ENCODE results near the gene CAV1.

Gene CAV1

GRCh38 chr7:116535416-116535815 lies 10.6 kb downstream of the CAV1 start:
- H3K27me3 Mint-ChIP-seq, result peaks cover 25% of the 10 kb centered on the region
- H3K4me3 Mint-ChIP-seq, result no peak overlapping the region
- H3K27ac Mint-ChIP-seq, result no peak overlapping the region
- H3K4me1 Mint-ChIP-seq, result no peaks in the 10 kb centered on the region
- H3K9me3 Mint-ChIP-seq, result peaks cover 4% of the 10 kb centered on the region
- no peak for ATAC-seq
- peaks cover 6% of the 10 kb centered on the region for H3K36me3 Mint-ChIP-seq

GRCh38 chr7:116538138-116538537 lies 13.3 kb downstream of the CAV1 start:
- peaks cover 6% of the 10 kb centered on the region for H3K36me3 Mint-ChIP-seq
- no peak overlapping the region for H3K4me3 Mint-ChIP-seq
- H3K27me3 Mint-ChIP-seq, result peaks cover 25% of the 10 kb centered on the region
- no peaks in the 10 kb centered on the region for H3K4me1 Mint-ChIP-seq
- H3K27ac Mint-ChIP-seq, result no peak overlapping the region
- ATAC-seq, result no peak
- peaks cover 4% of the 10 kb centered on the region for H3K9me3 Mint-ChIP-seq

DNA sequence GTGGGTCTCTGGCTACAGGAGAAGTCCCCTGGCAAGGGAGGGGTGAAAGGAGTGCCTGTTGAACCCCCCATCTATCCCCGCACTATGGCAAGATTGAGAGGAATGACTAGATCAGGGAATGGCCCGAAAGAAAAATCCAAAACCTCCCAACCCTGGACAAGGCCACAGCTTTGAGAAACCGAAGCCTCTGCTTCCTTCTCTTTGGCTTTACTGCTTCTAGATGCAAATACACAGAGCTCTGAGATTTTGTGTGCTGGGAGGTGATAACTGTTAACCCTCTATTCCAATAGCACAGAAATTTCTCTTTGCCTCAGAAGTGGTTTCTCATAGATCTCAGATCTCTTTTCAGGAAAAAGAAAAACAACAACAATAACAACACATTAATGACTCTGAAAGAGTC lies 15.0 kb downstream of the CAV1 start:
- peaks cover 25% of the 10 kb centered on the region for H3K27me3 Mint-ChIP-seq
- no peak overlapping the region for H3K27ac Mint-ChIP-seq
- H3K9me3 Mint-ChIP-seq, result peaks cover 4% of the 10 kb centered on the region
- H3K4me1 Mint-ChIP-seq, result no peaks in the 10 kb centered on the region
- peaks cover 6% of the 10 kb centered on the region for H3K36me3 Mint-ChIP-seq
- no peak for ATAC-seq
- H3K4me3 Mint-ChIP-seq, result no peak overlapping the region

GRCh38 chr7:116540743-116541142 lies 15.9 kb downstream of the CAV1 start:
- H3K4me1 Mint-ChIP-seq, result no peaks in the 10 kb centered on the region
- H3K36me3 Mint-ChIP-seq, result peaks cover 6% of the 10 kb centered on the region
- H3K9me3 Mint-ChIP-seq, result peaks cover 4% of the 10 kb centered on the region
- H3K27me3 Mint-ChIP-seq, result peaks cover 25% of the 10 kb centered on the region
- H3K4me3 Mint-ChIP-seq, result no peak overlapping the region
- ATAC-seq, result no peak
- H3K27ac Mint-ChIP-seq, result no peak overlapping the region

- Mint-ChIP-seq H3K4me3 (no peak overlapping the region), H3K9me3 (peaks cover 4% of the 10 kb centered on the region), H3K27me3 (peaks cover 25% of the 10 kb centered on the region), H3K36me3 (peaks cover 6% of the 10 kb centered on the region), H3K4me1 (no peaks in the 10 kb centered on the region), H3K27ac (no peak overlapping the region)
- ATAC-seq, result no peak
Observed at GRCh38 chr7:116541951-116542350, 17.1 kb downstream of the CAV1 start.

DNA sequence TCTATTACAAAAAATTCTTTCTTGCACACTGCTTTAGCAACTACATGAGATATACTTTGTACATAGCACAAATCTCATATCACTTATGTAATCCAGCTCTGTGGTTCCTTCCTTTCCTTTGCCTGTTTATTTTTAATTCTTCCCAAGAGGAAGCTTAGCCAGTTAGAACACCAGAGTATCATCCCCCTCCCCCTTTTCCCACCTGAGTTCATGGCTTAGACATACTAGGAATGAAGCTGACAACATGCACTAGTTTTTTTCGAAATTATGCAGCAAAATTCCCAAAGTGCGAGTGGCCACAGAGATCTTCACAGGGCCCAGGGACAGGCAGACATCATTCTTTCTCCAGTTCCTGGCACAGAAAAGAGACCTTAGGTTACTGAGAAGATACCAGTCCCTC lies 17.8 kb downstream of the CAV1 start:
- peaks cover 1% of the 10 kb centered on the region for H3K4me1 Mint-ChIP-seq
- no peak overlapping the region for H3K4me3 Mint-ChIP-seq
- peaks cover 18% of the 10 kb centered on the region for H3K27me3 Mint-ChIP-seq
- peaks cover 6% of the 10 kb centered on the region for H3K36me3 Mint-ChIP-seq
- ATAC-seq, result no peak
- no peak overlapping the region for H3K27ac Mint-ChIP-seq
- H3K9me3 Mint-ChIP-seq, result peaks cover 4% of the 10 kb centered on the region

- peaks cover 9% of the 10 kb centered on the region for H3K27me3 Mint-ChIP-seq
- no peak for ATAC-seq
- H3K36me3 Mint-ChIP-seq, result peaks cover 6% of the 10 kb centered on the region
- peaks cover 4% of the 10 kb centered on the region for H3K9me3 Mint-ChIP-seq
- no peak overlapping the region for H3K27ac Mint-ChIP-seq
- H3K4me3 Mint-ChIP-seq, result no peak overlapping the region
- H3K4me1 Mint-ChIP-seq, result peaks cover 12% of the 10 kb centered on the region
Observed at GRCh38 chr7:116543664-116544063, 18.8 kb downstream of the CAV1 start.

DNA sequence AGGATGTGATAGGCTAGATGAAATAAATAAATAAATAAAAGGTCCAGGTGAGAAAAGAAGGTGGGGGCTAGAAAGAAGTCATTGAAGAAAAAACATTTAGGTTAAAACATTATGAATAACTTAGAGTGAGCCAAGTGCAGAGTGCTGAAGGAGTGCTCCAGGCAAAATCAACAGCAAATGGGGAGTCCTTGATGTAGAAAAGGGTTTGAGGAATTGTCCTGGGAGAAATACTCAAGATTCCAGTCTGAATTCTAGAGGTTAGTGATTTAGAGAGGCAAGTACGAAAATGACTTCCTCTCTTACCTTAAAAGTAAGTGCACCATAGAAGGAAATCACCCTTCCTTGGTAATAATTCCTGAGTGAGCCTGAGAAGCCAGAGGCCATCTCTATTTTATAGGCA lies 19.7 kb downstream of the CAV1 start:
- Mint-ChIP-seq H3K36me3 (no peaks in the 10 kb centered on the region), H3K27ac (no peak overlapping the region), H3K9me3 (no peaks in the 10 kb centered on the region), H3K4me1 (peaks cover 14% of the 10 kb centered on the region), H3K4me3 (no peak overlapping the region), H3K27me3 (peaks cover under 1% of the 10 kb centered on the region)
- no peak for ATAC-seq

- H3K36me3 Mint-ChIP-seq, result no peaks in the 10 kb centered on the region
- H3K4me3 Mint-ChIP-seq, result no peak overlapping the region
- peaks cover 14% of the 10 kb centered on the region for H3K4me1 Mint-ChIP-seq
- H3K9me3 Mint-ChIP-seq, result no peaks in the 10 kb centered on the region
- no peak for ATAC-seq
- no peak overlapping the region for H3K27ac Mint-ChIP-seq
- H3K27me3 Mint-ChIP-seq, result no peaks in the 10 kb centered on the region
Observed at GRCh38 chr7:116545411-116545993, 20.7 kb downstream of the CAV1 start.

DNA sequence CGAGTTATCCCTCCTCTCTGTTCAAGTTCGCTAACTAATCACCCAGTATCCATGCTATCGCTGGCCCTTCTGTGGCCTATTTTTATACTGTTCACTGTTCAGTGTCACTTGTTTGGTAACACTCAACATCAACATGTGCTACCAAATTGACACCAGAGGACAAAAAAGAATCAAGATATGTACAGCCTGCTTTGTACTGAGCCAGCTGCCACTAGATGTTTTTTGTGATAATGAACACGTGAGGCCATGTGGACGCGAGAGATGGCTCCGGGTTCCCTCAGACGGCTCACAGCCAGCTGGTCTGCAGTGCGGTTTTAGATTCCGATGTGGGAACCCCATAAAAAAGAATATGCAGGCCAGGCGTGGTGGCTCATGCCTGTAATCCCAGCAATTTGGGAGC lies 21.2 kb downstream of the CAV1 start:
- no peaks in the 10 kb centered on the region for H3K27me3 Mint-ChIP-seq
- H3K4me3 Mint-ChIP-seq, result no peak overlapping the region
- H3K4me1 Mint-ChIP-seq, result peaks cover 14% of the 10 kb centered on the region
- no peak overlapping the region for H3K27ac Mint-ChIP-seq
- no peak for ATAC-seq
- H3K9me3 Mint-ChIP-seq, result no peaks in the 10 kb centered on the region
- H3K36me3 Mint-ChIP-seq, result no peaks in the 10 kb centered on the region

DNA sequence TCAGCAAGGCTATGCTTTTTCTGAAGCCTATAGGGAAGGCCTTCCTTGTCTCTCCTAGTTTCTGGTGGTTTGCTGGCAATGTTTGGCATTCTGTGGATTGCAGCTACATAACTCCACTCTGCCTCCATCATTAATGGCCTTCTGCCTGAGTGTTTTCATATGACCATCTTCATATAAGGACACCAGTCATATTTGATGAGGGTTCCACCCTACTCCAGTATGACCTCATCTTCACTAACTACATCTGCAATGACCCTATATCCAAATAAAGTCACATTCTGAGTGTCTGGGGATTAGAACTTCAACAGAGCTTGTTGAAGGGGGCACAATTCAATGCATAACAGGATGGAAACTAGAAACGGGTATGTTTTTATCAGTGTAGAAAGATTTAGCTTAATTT lies 22.1 kb downstream of the CAV1 start:
- H3K9me3 Mint-ChIP-seq, result no peaks in the 10 kb centered on the region
- ATAC-seq, result no peak
- H3K27ac Mint-ChIP-seq, result no peak overlapping the region
- peaks cover 14% of the 10 kb centered on the region for H3K4me1 Mint-ChIP-seq
- no peaks in the 10 kb centered on the region for H3K36me3 Mint-ChIP-seq
- no peaks in the 10 kb centered on the region for H3K27me3 Mint-ChIP-seq
- H3K4me3 Mint-ChIP-seq, result no peak overlapping the region

DNA sequence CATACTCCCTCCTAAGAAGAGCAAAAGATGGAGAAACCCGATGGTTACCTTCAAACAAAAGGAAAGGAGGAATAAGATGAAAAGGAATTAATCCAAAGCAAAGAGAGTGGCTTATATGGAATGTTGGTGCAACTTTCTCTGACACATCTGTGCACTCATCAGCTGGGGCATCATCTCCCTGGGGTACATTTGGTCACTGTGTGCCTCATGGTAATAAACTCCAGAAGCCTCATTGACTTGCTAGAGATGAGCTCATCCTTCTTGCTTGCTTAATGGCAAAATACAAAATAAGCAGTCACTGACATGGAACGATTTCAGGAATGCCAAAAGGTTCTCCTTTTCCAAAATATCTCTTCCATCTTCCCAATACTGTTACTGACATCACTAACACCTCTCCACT lies 22.5 kb downstream of the CAV1 start:
- Mint-ChIP-seq H3K36me3 (no peaks in the 10 kb centered on the region), H3K9me3 (no peaks in the 10 kb centered on the region), H3K27me3 (no peaks in the 10 kb centered on the region), H3K27ac (no peak overlapping the region), H3K4me3 (no peak overlapping the region), H3K4me1 (peaks cover 14% of the 10 kb centered on the region)
- no peak for ATAC-seq

- Mint-ChIP-seq H3K27me3 (peaks cover 2% of the 10 kb centered on the region), H3K4me1 (peaks cover 14% of the 10 kb centered on the region), H3K4me3 (no peak overlapping the region), H3K36me3 (no peaks in the 10 kb centered on the region), H3K27ac (no peak overlapping the region), H3K9me3 (no peaks in the 10 kb centered on the region)
- peak; percentile 80 for ATAC-seq
Observed at GRCh38 chr7:116548506-116548905, 23.7 kb downstream of the CAV1 start.

DNA sequence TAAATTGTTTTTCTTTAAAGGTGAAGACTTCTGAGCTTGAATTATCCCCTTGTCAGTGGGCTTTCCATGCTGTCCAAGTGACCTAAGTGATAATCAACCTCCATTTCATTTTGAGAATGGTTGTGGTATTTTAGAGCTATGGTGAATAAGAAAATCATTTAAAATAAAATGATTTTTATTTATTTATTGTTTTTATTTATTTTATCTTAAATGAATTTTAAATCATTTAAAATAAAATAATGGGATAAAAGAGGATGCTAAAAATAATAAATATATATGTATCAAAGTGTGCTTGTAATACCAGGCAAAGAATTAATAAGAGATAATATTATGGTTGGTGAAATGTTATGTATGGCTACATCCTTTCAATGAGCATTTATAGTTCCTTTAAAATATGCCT lies 24.5 kb downstream of the CAV1 start:
- no peak overlapping the region for H3K27ac Mint-ChIP-seq
- H3K4me1 Mint-ChIP-seq, result peaks cover 14% of the 10 kb centered on the region
- no peaks in the 10 kb centered on the region for H3K36me3 Mint-ChIP-seq
- H3K27me3 Mint-ChIP-seq, result peaks cover 10% of the 10 kb centered on the region
- no peak for ATAC-seq
- no peak overlapping the region for H3K4me3 Mint-ChIP-seq
- H3K9me3 Mint-ChIP-seq, result no peaks in the 10 kb centered on the region

DNA sequence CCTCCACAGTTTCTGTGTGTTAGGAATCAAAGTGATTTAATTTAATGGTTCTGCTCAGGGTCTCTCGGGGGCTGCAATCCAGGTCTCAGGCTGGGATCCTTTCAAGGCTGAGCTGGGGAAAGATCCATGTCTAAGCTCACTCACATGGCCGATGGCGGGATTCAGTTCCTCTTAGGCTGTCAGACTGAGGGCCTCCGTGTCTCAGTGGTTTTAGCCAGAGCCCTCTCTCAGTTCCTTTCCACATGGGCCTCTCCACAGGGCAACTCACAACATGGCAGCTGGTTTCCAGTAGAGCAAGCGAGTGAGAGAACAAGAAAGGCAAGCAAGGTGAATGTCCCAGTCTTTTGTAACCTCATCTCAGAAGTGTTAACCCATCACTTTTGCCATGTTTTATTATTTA lies 26.9 kb downstream of the CAV1 start:
- Mint-ChIP-seq H3K27ac (no peak overlapping the region), H3K4me1 (peaks cover 14% of the 10 kb centered on the region), H3K9me3 (no peaks in the 10 kb centered on the region), H3K4me3 (no peak overlapping the region), H3K27me3 (peaks cover 15% of the 10 kb centered on the region), H3K36me3 (no peaks in the 10 kb centered on the region)
- peak; percentile 55 for ATAC-seq

DNA sequence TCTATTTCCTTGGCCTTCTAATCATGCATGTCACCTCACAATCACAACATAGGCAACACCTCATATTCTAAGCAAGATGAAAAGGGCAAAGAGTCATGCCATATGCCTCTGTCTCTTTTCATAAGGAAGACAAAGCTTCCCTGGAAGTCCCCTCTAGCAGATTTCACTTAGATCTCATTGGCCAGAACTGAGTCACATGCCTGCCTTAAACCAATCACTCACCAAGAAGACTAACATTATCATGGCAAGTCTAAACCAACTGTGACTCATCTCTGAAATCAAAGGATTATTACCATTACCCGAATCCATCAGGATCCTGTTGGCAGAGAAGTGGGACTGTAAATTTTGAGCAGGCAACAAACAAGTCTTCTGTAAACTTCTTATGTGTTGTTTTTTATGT lies 27.8 kb downstream of the CAV1 start:
- ATAC-seq, result no peak

More for the DNA sequence above, 27.8 kb downstream of the CAV1 start:
- no peak overlapping the region for H3K4me3 Mint-ChIP-seq
- H3K9me3 Mint-ChIP-seq, result no peaks in the 10 kb centered on the region
- no peaks in the 10 kb centered on the region for H3K36me3 Mint-ChIP-seq
- H3K4me1 Mint-ChIP-seq, result peaks cover 13% of the 10 kb centered on the region
- H3K27me3 Mint-ChIP-seq, result peaks cover 24% of the 10 kb centered on the region
- no peak overlapping the region for H3K27ac Mint-ChIP-seq

Measured in stimulated activated memory B cell treated with anti-CD40 and anti-IgM and Interleukin-4, amounts not matched to agents 10 μg/mL and 1 μg/mL and 100 μg/mL, for 72 hours (primary cell).